IMR-90 (cell line): ENCODE results near the gene ARAP3. TPM values are rescaled to one million over a fixed set of nuclear protein-coding genes. Genes with fewer than 3 reads are reported as not detected.
A peak's percentile ranks its signal among the peaks of the same experiment; 100 is the strongest.

Source experiments
- BHLHE40 ChIP-seq: fragments of 150-350 bp; IDR thresholded peaks from 2 replicates; pipeline ENCODE4 v1.6.1; 2016; ENCODE audit warnings: mild to moderate bottlenecking, low read depth, low read length
- polyA plus RNA-seq, 3 experiments: library from polyadenylated mRNA; depleted of rRNA; stranded (reverse); fragments of >200 nt; gene quantifications; 2 replicates each; pipeline ENCODE4 v1.2.3, GENCODE V29; 2012; ENCODE audit warnings: low replicate concordance in 1 of 3
- total RNA-seq: library from RNA; depleted of rRNA; stranded (reverse); fragments of >200 nt; gene quantifications from 2 replicates; pipeline ENCODE4 v1.2.3, GENCODE V29; 2012; rRNA removed
- TF ChIP-seq, protein P1 (sequence below): conservative IDR thresholded peaks from 2 replicates; pipeline ENCODE4 v1.5.1; 2012; ENCODE audit warnings: mild to moderate bottlenecking, low read depth, low read length, improper control_type of control experiment

ARAP3 gene
- total and polyA plus RNA-seq, 2 of the 4 experiments (the other 2 are of a cell fraction), result 2.2 to 6.9 TPM

DNA sequence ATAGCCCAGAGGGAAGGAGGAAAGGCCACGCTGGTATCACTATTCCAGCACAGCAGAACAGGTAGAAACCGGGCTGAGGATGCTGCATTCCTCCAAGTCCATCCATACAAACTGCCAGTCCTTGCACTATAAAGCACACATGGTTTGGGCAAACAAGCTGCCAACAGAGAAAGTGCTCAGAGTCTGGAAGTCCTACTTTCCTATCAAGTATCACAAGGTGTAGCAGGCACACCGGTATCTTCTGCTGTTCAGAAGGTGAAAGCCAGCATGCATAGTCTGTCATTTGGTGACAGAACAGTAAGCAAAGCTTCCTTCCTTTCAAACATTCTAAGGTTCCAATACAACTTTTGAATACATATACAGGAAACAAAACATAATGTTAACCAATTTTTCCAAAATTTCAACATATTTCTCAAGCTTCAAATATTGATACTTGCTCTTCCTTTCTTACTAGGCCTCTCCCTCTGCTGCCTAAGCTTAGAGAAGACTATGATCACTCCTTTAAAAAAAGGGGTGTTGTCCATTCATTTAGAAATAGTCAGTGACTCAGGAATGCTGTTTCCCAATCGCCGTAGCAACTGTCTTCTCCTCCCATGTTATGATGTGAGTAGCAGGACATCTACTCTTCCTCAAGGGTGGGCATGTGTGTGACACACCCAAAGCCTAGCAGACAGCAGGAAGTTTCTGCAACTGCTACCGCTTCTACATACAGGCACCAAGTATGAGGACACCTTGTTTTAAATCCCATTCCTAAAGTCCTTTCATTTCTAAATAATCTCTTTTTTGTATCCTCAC, 77.9 kb downstream of the ARAP3 start (continued):
- TF ChIP-seq, protein P1, sequence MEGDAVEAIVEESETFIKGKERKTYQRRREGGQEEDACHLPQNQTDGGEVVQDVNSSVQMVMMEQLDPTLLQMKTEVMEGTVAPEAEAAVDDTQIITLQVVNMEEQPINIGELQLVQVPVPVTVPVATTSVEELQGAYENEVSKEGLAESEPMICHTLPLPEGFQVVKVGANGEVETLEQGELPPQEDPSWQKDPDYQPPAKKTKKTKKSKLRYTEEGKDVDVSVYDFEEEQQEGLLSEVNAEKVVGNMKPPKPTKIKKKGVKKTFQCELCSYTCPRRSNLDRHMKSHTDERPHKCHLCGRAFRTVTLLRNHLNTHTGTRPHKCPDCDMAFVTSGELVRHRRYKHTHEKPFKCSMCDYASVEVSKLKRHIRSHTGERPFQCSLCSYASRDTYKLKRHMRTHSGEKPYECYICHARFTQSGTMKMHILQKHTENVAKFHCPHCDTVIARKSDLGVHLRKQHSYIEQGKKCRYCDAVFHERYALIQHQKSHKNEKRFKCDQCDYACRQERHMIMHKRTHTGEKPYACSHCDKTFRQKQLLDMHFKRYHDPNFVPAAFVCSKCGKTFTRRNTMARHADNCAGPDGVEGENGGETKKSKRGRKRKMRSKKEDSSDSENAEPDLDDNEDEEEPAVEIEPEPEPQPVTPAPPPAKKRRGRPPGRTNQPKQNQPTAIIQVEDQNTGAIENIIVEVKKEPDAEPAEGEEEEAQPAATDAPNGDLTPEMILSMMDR, result no peak
- peak; percentile 17; the same call in 1 of the 2 replicates for TF ChIP-seq BHLHE40

Other genes starting within 250 kb of the ARAP3 start
- gene PCDHGC3, start 206.3 kb downstream of the ARAP3 start, total RNA-seq, result 21.1 and 21.9 TPM in 2 replicates
- gene PCDHGC3, start 206.3 kb downstream of the ARAP3 start, polyA plus RNA-seq (2012; rRNA removed), result 58.9 and 72.1 TPM in 2 replicates
- 1.1 and 1.6 TPM in 2 replicates for gene PCDHGC4, start 197.2 kb downstream of the ARAP3 start, total RNA-seq
- gene PCDHGC4, start 197.2 kb downstream of the ARAP3 start, polyA plus RNA-seq (2012; rRNA removed), result 0.60 and 0.65 TPM in 2 replicates
- gene PCDHGC5, start 193.1 kb downstream of the ARAP3 start, total RNA-seq, result 2.5 and 2.9 TPM in 2 replicates
- 3.8 TPM in 2 replicates for gene PCDHGC5, start 193.1 kb downstream of the ARAP3 start, polyA plus RNA-seq (2012; rRNA removed)
- 12.0 and 15.8 TPM in 2 replicates for gene DIAPH1, start 63.2 kb downstream of the ARAP3 start, total RNA-seq
- gene DIAPH1, start 63.2 kb downstream of the ARAP3 start, polyA plus RNA-seq (2012; rRNA removed), result 30.7 and 37.4 TPM in 2 replicates
- 71.7 and 84.2 TPM in 2 replicates for gene HDAC3, start 45.4 kb downstream of the ARAP3 start, total RNA-seq
- 78.6 and 89.7 TPM in 2 replicates for gene HDAC3, start 45.4 kb downstream of the ARAP3 start, polyA plus RNA-seq (2012; rRNA removed)
- 2.2 TPM in 2 replicates for gene RELL2, start 45.2 kb downstream of the ARAP3 start, total RNA-seq
- gene RELL2, start 45.2 kb downstream of the ARAP3 start, polyA plus RNA-seq (2012; rRNA removed), result 7.6 and 9.1 TPM in 2 replicates
- 32.8 and 33.2 TPM in 2 replicates for gene FCHSD1, start 30.8 kb downstream of the ARAP3 start, total RNA-seq
- gene FCHSD1, start 30.8 kb downstream of the ARAP3 start, polyA plus RNA-seq (2012; rRNA removed), result 58.7 and 62.1 TPM in 2 replicates
- gene PCDH1, start 196.2 kb upstream of the ARAP3 start, total RNA-seq, result 0.83 and 0.90 TPM in 2 replicates
- gene PCDH1, start 196.2 kb upstream of the ARAP3 start, polyA plus RNA-seq (2012; rRNA removed), result 0.74 and 0.82 TPM in 2 replicates
- gene DELE1, start 241.6 kb upstream of the ARAP3 start, total RNA-seq, result 26.1 and 28.0 TPM in 2 replicates
- gene DELE1, start 241.6 kb upstream of the ARAP3 start, polyA plus RNA-seq (2012; rRNA removed), result 66.1 and 73.3 TPM in 2 replicates